Muscle of leg (tissue), 11 donors: Measurements from ENCODE around the gene RNF213. TPM values are rescaled to one million over a fixed set of nuclear protein-coding genes. Genes with fewer than 3 reads are reported as not detected.
"Not testable (repeated sequence)": the region's sequence is repeated elsewhere in the genome, so short reads cannot be mapped to it uniquely, and the experiment has no call there.

Source experiments
- DNase-seq: peaks from one replicate; pipeline ENCODE4 v3.0.0; 2013
- H3K27ac ChIP-seq: one replicate; pipeline ENCODE4 v1.5.1; 2013; ENCODE audit warnings: mild to moderate bottlenecking, low read length, control low read depth
- H3K27me3 ChIP-seq: one replicate; pipeline ENCODE4 v1.6.1; 2013; ENCODE audit warnings: low read length; ENCODE audit not compliant: control insufficient read depth, insufficient read depth
- H3K36me3 ChIP-seq: one replicate; pipeline ENCODE4 v1.6.1; 2013; ENCODE audit warnings: low read length; ENCODE audit not compliant: control insufficient read depth, insufficient read depth
- H3K4me1 ChIP-seq: one replicate; pipeline ENCODE4 v1.6.1; 2013; ENCODE audit warnings: low read length; ENCODE audit not compliant: control insufficient read depth, insufficient read depth
- H3K4me3 ChIP-seq: one replicate; pipeline ENCODE4 v1.5.1; 2013; ENCODE audit warnings: low read length, control low read depth
- H3K9me3 ChIP-seq: replicated peaks from 2 replicates; pipeline ENCODE4 v1.6.1; 2013; ENCODE audit warnings: low read depth, low read length; ENCODE audit not compliant: control insufficient read depth
- WGBS: methylation state at CpG from one replicate; pipeline ENCODE4 v1.1.5; 2013; ENCODE audit warnings: missing lambda C conversion rate; ENCODE audit not compliant: insufficient coverage; 5-methylcytosine and 5-hydroxymethylcytosine counted together
- polyA plus RNA-seq, 8 donors: library from polyadenylated mRNA; unstranded; fragments of 120-200 nt; gene quantifications; one replicate each; pipeline versions ENCODE4 v1.2.1 to v1.2.3, GENCODE V29; 2013; ENCODE audit warnings: inconsistent platforms in 1 of 8, low replicate concordance in 1 of 8; ENCODE audit not compliant: insufficient read length in 8 of 8, insufficient read depth in 1 of 8
- total RNA-seq: library from RNA; stranded (reverse); fragments of 120-200 nt; gene quantifications from one replicate; pipeline ENCODE4 v1.2.4, GENCODE V29; 2013

Gene RNF213
- total and polyA plus RNA-seq, 9 donors: 23.0 to 43.0 (median 32.9) TPM

- 83% methylated on average over 20 of the region's 26 CpGs for WGBS
- no peaks in the 10 kb centered on the region for H3K9me3 ChIP-seq
- no peaks in the 10 kb centered on the region for H3K27me3 ChIP-seq
- no peak for DNase-seq
- H3K4me3 ChIP-seq: no peak overlapping the region
- H3K27ac ChIP-seq: no peak overlapping the region
- H3K4me1 ChIP-seq: no peaks in the 10 kb centered on the region
- H3K36me3 ChIP-seq: peaks cover 51% of the 10 kb centered on the region
Measured at GRCh38 chr17:80248894-80249710, 11.6 kb upstream of the RNF213 start.

- Histone ChIP-seq H3K27me3 (no peaks in the 10 kb centered on the region), H3K36me3 (peaks cover 31% of the 10 kb centered on the region)
- 87% methylated on average over 10 of the region's 11 CpGs for WGBS
Measured at GRCh38 chr17:80251966-80252365, 8.7 kb upstream of the RNF213 start.

GRCh38 chr17:80252871-80253270 is 7.8 kb upstream of the RNF213 start:
- H3K4me1 ChIP-seq: no peaks in the 10 kb centered on the region
- no peaks in the 10 kb centered on the region for H3K27me3 ChIP-seq
- H3K36me3 ChIP-seq: peaks cover 31% of the 10 kb centered on the region
- H3K4me3 ChIP-seq: no peak overlapping the region
- WGBS: 53% methylated on average over 10 of the region's 13 CpGs
- H3K27ac ChIP-seq: no peak overlapping the region
- DNase-seq: no peak
- no peaks in the 10 kb centered on the region for H3K9me3 ChIP-seq

More at GRCh38 chr17:80251966-80252365, 8.7 kb upstream of the RNF213 start:
- DNase-seq: no peak
- no peaks in the 10 kb centered on the region for H3K9me3 ChIP-seq
- no peak overlapping the region for H3K27ac ChIP-seq
- H3K4me1 ChIP-seq: no peaks in the 10 kb centered on the region
- H3K4me3 ChIP-seq: no peak overlapping the region

- DNase-seq: no peak
- no peak overlapping the region for H3K4me3 ChIP-seq
- H3K4me1 ChIP-seq: no peaks in the 10 kb centered on the region
- peaks cover 27% of the 10 kb centered on the region for H3K36me3 ChIP-seq
- no peaks in the 10 kb centered on the region for H3K9me3 ChIP-seq
- WGBS: 77% methylated on average over 21 of the region's 21 CpGs
- no peak overlapping the region for H3K27ac ChIP-seq
- H3K27me3 ChIP-seq: peaks cover 2% of the 10 kb centered on the region
Measured at GRCh38 chr17:80253631-80254395, 6.8 kb upstream of the RNF213 start.

GRCh38 chr17:80254396-80255251 is 6.0 kb upstream of the RNF213 start:
- peaks cover 2% of the 10 kb centered on the region for H3K27me3 ChIP-seq
- no peak overlapping the region for H3K4me3 ChIP-seq
- peaks cover 2% of the 10 kb centered on the region for H3K4me1 ChIP-seq
- H3K27ac ChIP-seq: no peak overlapping the region
- peaks cover 20% of the 10 kb centered on the region for H3K36me3 ChIP-seq
- H3K9me3 ChIP-seq: no peaks in the 10 kb centered on the region
- WGBS: 76% methylated on average over 9 of the region's 13 CpGs
- peak; percentile 55 for DNase-seq

- no peaks in the 10 kb centered on the region for H3K9me3 ChIP-seq
- peaks cover 13% of the 10 kb centered on the region for H3K36me3 ChIP-seq
- 100% methylated on average over 1 of the region's 5 CpGs for WGBS
- DNase-seq: no peak
- H3K4me3 ChIP-seq: no peak overlapping the region
- H3K4me1 ChIP-seq: peaks cover 5% of the 10 kb centered on the region
- peaks cover 2% of the 10 kb centered on the region for H3K27me3 ChIP-seq
- H3K27ac ChIP-seq: no peak overlapping the region
Measured at GRCh38 chr17:80256034-80256350, 4.7 kb upstream of the RNF213 start.

GRCh38 chr17:80257716-80258213 is 2.9 kb upstream of the RNF213 start:
- Histone ChIP-seq H3K4me1 (peaks cover 20% of the 10 kb centered on the region), H3K36me3 (peaks cover 1% of the 10 kb centered on the region), H3K9me3 (no peaks in the 10 kb centered on the region), H3K27me3 (peaks cover 2% of the 10 kb centered on the region), H3K27ac (no peak overlapping the region), H3K4me3 (no peak overlapping the region)
- 51% methylated on average over 8 of the region's 14 CpGs for WGBS
- no peak for DNase-seq

- not testable (repeated sequence) for H3K4me3 ChIP-seq, H3K27ac ChIP-seq, DNase-seq, H3K9me3 ChIP-seq, H3K36me3 ChIP-seq, H3K27me3 ChIP-seq
- peaks cover 25% of the 10 kb centered on the region for H3K4me1 ChIP-seq
- WGBS: 50% methylated on average over 2 of the region's 2 CpGs
Measured at GRCh38 chr17:80258296-80258695, 2.4 kb upstream of the RNF213 start.

GRCh38 chr17:80259457-80260068 is 1.1 kb upstream of the RNF213 start:
- peak overlapping the region; percentile 40 for H3K4me3 ChIP-seq
- DNase-seq: no peak
- no peaks in the 10 kb centered on the region for H3K9me3 ChIP-seq
- peaks cover 36% of the 10 kb centered on the region for H3K4me1 ChIP-seq
- peak overlapping the region; percentile 23 for H3K27ac ChIP-seq
- peaks cover 1% of the 10 kb centered on the region for H3K36me3 ChIP-seq
- peaks cover 2% of the 10 kb centered on the region for H3K27me3 ChIP-seq
- WGBS: 48% methylated on average over 17 of the region's 18 CpGs
